ENCODE data around the gene CLDND2.
A peak's percentile ranks its signal among the peaks of the same experiment; 100 is the strongest.

Gene CLDND2

DNA sequence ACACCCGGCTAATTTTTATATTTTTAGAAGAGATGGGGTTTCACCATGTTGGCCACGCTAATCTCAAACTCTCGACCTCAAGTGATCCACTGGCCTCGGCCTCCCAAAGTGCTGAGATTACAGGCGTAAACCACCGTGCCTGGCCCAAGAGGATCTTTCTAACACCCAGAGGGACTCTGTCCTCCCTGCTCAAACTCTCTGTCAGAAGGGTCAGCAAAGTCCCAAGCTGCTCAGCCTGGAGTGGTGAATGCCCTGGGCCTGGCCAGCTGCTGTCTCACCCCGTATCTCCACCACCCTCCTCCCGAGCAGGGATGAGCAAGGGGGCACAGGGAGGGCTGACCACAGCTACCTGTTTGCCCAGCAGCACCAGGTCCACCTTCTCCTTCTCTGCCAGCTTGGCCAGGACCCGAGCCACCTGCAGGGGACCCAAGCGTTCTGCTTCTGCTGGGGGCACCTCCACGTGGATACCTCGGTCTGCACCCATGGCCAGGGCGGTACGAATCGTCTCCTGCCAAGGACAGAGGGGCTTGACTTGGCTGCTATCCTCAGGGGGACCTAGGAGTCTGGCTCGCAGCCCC lies 15.9 kb downstream of the CLDND2 start:
- DNase-seq, result no peak

- no peak for DNase-seq
These were observed 17.4 kb downstream of the CLDND2 start for GRCh38 chr19:51351266-51351990.

DNA sequence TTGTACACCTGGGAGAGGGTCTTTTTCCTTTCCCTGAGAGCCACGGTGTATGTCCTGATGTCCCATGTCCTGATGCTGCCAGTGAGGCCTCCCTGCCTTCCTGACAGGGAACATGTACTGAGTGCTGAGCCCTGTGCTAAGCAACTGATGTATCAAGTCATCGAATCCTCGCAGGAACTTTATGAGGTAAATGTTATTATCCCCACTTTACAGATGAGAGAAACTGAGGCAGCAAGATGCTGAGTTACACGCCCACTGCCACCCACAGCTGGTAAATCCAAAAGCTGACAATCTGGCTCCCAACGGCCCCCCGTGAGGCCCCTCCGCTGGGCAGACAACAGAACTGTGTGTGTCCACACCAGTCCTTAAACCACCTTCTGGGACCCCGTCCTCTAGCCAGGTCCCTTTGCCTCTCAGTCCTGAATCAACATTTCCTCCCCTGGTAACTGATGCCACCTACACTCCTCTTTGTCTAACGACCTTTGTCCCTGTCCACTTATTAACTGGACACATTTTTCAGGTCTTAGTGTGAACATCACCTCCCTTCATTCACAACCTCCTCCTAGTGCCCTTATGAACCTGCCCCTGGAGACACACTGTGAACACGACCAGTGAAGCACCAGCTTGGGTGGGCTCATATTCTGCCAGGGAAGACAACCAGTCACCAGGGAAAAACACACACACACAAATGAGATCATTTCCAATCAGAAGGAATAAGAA lies 21.4 kb downstream of the CLDND2 start:
- DNase-seq, result no peak

DNA sequence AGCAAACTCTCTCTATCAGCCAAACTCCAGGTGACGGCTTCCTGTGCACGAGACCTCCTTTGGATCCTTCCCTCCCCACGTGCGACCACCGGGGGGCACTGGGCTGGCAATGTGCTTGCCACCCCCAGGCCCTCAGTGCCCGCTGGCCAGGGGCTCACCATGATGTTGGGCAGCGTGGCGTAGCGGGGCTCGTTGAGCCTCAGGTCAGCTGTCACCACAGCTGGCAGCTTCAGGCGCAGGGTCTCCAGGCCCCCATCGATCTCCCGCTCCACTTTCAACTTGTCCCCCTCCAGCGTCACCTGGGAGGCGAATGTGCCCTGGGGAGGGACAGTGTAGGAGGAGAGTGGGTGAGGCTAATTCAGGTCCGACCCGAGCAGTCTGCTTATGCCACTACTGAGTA lies 22.1 kb downstream of the CLDND2 start:
- DNase-seq, result no peak

GRCh38 chr19:51345076-51345620 lies 23.7 kb downstream of the CLDND2 start:
- DNase-seq, result no peak

DNA sequence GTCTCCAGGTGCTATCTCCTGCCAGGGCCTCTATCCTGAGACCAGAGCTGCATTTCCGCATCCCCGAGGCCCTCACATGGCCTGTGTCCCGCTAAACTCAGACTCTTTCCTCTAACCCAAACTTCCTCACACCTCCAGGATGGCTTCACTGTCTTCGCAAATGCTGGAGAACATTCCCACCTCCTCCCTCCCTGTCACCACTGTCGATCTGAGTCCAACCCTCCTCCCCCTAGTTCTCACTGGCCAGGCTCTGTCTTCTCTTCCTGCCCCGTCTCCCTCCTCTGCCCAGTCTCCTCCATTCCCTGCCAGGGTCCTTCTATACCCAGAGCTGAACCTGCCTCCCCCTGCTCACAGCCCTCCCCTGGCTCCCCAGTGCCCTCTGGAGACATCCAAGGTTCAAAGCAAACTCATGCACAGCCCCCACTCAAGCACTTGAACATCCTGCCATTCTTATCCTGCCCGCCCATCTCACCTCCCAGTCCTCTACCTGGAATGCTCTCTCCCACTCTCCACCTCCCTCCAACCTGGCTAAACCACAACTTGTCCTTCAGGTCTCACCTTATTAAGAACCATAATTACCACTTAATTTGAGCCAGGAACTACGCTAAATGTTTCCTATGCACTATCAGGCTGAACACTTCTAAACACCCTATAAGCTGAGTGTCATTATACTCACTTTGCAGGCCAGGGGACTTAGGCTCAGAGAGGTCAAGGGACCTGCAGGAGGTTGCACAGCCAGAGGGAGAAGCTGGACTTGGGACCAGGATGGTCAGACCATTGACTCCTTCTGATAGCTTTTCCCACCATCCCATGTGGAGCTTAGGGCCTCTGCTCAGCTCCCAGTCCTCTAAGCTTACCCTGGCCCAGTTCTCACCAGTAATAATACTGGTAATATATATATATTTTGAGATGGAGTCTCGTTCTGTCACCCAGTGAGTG lies 25.9 kb downstream of the CLDND2 start:
- DNase-seq, result no peak

GRCh38 chr19:51341976-51342580 lies 26.7 kb downstream of the CLDND2 start, which contains the start of gene VSIG10L:
TSS of gene VSIG10L (minus strand) at chr19:51342139. CDS start at chr19:51342124, 15 bp downstream.
- DNase-seq, result no peak

DNA sequence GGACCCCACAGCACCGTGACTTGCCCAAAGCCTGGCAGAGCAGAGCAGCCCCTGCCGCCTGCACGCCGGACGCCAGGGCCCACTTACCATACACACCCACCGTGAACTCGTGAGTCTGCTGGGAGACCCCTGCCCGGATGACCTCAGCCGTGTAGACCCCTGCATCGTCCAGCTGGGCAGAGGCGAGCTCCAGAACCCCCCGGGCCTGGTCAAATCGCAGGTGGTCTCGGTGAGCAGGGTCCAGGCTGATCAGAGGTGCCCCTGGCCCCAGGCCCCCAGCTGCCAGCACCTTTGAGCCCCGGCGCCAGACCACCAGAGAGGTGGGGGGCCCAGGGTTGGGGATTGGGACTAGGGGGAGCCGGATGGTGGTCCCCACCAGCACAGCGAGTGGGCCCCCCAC lies 27.7 kb downstream of the CLDND2 start:
- DNase-seq, result no peak

- DNase-seq, result peak; percentile 88
These were observed 28.8 kb downstream of the CLDND2 start for GRCh38 chr19:51339687-51340656.

GRCh38 chr19:51339313-51339686 lies 29.5 kb downstream of the CLDND2 start:
- DNase-seq, result no peak

GRCh38 chr19:51338563-51339312 lies 30.1 kb downstream of the CLDND2 start:
- DNase-seq, result peak; percentile 87

DNA sequence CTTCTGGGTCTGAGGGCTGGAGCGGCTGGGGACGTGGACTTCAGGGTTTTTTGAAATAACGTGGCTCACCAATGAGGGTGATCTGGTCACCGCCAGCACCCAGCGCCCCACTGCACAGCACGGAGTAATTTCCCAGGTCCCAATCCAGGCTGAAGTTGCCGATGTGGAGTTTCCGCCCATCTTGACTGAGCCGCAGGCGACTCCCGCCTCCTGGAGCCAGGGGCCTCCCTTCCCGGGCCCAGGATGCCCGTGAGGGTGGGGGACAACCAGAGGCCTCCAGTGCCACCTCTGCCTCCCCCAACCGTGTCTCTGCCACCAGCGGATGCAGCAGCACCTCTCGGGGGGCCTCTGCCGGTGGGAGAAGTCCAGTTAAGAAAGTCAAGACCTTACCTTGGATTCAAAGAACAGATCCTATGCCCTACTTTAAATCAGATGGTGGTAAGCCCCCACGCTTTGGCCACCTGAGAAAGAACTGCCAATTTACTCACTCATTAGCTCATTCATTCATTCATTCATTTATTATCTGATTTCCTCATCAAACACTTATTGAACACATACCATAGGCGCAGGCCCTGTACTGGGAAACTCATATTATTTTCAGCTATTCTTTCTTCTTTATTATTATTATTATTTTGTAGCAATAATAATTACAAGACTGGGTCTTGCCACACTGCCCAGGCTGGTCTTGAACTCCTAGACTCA lies 30.8 kb downstream of the CLDND2 start:
- DNase-seq, result no peak

- DNase-seq, result no peak
These were observed 31.5 kb downstream of the CLDND2 start for GRCh38 chr19:51337141-51337860.

- no peak for DNase-seq
These were observed 34.9 kb downstream of the CLDND2 start for GRCh38 chr19:51333836-51334460.

- no peak for DNase-seq
These were observed 37.1 kb downstream of the CLDND2 start for GRCh38 chr19:51331716-51332115.

DNA sequence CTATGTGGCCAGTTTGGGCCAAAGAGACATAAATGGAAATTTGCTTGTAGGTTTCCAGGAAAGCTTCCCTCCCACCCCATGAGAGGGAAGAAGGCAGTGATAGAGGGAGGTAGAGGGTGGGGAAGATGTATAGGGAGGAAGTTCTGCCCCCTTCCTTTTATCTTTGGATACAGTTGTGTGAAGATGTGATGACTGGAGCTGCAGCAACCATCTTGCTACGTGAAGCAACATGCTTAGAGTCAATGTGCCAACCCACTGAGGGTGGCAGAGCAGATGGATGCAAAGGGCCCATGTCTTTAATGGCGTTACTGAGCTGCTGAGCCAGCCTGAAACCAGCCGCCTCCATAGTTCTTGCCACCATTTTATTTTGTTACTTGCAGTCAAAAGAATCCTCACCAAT lies 37.6 kb downstream of the CLDND2 start:
- DNase-seq, result no peak

- DNase-seq, result no peak
These were observed 38.4 kb downstream of the CLDND2 start for GRCh38 chr19:51330366-51330765.

- DNase-seq, result no peak
These were observed 39.4 kb downstream of the CLDND2 start for GRCh38 chr19:51329411-51329810.

Data from activated CD4-positive, CD25-positive, alpha-beta regulatory T cell treated with anti-CD3 and anti-CD28 coated beads, Interleukin-2, amount 50 U/mL, for 72 hours (primary cell).